ENCODE results near the gene CPNE7.
"Not testable (repeated sequence)": the region's sequence is repeated elsewhere in the genome, so short reads cannot be mapped to it uniquely, and the experiment has no call there.

Gene CPNE7

GRCh38 chr16:89564476-89565255 lies 10.9 kb upstream of the CPNE7 start:
- DNase-seq (ENCODE audit: low read depth, low spot score) = no peak
- H3K27ac ChIP-seq = peak overlapping the region; percentile 40

- DNase-seq (ENCODE audit: low read depth, low spot score) = no peak
- peak overlapping the region; percentile 40 for H3K27ac ChIP-seq
Measured at GRCh38 chr16:89565256-89565505, 10.4 kb upstream of the CPNE7 start.

GRCh38 chr16:89565506-89566372 lies 9.8 kb upstream of the CPNE7 start:
- peak; percentile 22 for DNase-seq (ENCODE audit: low read depth, low spot score)
- H3K27ac ChIP-seq = peak overlapping the region; percentile 40

- no peak overlapping the region for H3K27ac ChIP-seq
- no peak for DNase-seq (ENCODE audit: low read depth, low spot score)
Measured at GRCh38 chr16:89567656-89568594, 7.6 kb upstream of the CPNE7 start.

GRCh38 chr16:89569506-89570341 lies 5.8 kb upstream of the CPNE7 start:
- H3K27ac ChIP-seq = no peak overlapping the region
- no peak for DNase-seq (ENCODE audit: low read depth, low spot score)

GRCh38 chr16:89570342-89570923 lies 5.1 kb upstream of the CPNE7 start:
- no peak for DNase-seq (ENCODE audit: low read depth, low spot score)
- no peak overlapping the region for H3K27ac ChIP-seq

DNA sequence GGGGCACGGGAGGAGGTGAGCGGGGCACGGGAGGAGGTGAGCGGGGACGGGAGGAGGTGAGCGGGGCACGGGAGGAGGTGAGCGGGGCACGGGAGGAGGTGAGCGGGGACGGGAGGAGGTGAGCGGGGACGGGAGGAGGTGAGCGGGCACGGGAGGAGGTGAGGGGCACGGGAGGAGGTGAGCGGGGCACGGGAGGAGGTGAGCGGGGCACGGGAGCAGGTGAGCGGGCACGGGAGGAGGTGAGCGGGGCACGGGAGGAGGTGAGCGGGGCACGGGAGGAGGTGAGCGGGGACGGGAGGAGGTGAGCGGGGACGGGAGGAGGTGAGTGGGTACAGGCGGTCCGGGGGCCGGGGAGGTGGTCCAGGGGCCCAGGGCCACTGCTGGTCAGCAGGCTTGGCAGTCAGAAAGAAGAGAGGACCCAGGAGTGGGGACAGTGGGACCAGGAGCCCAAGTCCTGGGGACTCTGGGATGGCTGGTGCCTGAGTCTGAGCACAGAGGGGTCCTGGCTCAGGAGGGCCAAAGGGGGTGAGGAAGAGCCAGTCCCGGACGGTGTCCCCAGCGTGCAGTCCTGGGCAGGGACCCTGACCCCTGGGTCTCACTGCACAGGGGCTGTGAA lies 4.5 kb upstream of the CPNE7 start:
- DNase-seq (ENCODE audit: low read depth, low spot score); H3K27ac ChIP-seq: not testable (repeated sequence)

GRCh38 chr16:89571636-89572035 lies 3.9 kb upstream of the CPNE7 start:
- no peak for DNase-seq (ENCODE audit: low read depth, low spot score)
- no peak overlapping the region for H3K27ac ChIP-seq

GRCh38 chr16:89572073-89572484 lies 3.5 kb upstream of the CPNE7 start:
- DNase-seq (ENCODE audit: low read depth, low spot score) = no peak

DNA sequence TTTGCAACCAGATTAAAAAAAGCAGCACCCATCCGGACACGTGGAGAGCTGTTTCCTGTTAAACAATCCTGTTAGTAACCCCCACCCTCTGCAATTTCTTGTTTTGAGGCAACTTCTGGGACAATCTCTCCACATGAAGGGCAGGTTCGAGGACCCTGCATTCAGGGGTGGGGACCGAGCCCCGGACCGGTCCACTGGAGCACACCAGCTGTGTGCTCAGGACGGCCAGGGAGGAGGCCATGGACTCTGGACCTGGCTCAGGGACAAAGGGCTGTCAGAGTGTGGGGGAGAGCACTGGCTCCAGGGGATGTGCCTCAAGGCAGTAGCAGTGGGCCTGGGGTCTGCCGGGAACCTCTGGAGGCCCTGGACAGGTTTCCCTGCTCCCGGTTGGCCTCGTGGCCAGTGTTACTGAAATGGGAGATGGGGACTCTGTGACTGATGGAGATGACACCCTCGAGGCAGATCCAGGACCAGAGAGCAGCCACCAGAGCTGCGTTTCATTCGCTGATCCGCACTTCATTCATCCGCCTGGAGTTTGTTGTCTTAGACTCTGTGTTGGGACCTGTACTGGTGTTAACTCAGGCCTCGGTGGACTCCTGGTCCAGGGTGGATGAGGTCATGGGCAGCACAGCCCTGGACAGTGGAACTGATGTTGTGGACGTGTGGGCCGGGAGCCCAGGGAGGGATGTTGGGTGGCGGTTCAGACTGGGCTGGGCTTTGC lies 2.9 kb upstream of the CPNE7 start:
- no peak overlapping the region for H3K27ac ChIP-seq
- no peak for DNase-seq (ENCODE audit: low read depth, low spot score)

More at GRCh38 chr16:89572073-89572484, 3.5 kb upstream of the CPNE7 start:
- H3K27ac ChIP-seq = no peak overlapping the region

DNA sequence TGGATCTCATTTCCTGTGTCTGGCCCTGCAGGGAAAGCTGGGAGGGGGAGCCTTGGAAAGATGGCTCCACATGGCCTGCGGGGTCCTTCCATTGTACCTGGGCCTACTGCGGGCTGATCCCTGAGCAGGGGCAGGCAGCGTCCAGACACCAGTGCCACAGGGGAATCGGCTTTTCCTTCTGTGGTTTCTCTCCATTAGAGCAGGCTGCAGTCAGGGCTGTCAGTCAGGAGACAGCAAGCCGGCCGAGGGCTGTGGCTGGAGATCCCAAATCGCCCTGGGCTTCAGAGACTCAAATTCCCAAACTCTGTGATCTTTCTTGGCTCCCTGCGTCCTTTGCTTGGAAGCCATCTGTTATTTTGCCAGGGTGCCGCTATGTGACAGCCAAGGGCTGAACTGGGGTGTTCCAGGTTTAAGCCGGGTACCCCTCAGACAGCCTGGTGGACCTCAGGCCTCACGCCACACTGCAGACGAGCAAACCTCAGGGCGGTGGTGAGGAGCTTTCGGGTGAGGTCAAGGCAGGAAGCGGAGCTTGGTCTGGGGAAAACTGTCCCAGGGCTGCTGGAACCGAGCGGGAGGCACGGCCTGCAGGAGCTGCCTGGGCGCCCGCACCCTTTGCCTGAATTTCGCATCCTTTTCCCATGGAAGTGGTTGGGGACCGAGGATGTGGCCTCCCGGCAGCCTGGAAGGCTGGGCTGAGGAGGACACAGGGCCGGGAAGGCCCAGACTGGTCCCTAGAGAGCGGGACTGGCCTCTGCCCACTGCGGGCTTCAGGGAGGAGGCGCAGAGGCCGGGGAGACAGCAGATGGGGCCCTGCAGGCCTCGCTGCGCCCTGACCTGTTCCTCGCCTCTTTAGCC lies 1.5 kb upstream of the CPNE7 start:
- no peak for DNase-seq (ENCODE audit: low read depth, low spot score)
- H3K27ac ChIP-seq = no peak overlapping the region

DNA sequence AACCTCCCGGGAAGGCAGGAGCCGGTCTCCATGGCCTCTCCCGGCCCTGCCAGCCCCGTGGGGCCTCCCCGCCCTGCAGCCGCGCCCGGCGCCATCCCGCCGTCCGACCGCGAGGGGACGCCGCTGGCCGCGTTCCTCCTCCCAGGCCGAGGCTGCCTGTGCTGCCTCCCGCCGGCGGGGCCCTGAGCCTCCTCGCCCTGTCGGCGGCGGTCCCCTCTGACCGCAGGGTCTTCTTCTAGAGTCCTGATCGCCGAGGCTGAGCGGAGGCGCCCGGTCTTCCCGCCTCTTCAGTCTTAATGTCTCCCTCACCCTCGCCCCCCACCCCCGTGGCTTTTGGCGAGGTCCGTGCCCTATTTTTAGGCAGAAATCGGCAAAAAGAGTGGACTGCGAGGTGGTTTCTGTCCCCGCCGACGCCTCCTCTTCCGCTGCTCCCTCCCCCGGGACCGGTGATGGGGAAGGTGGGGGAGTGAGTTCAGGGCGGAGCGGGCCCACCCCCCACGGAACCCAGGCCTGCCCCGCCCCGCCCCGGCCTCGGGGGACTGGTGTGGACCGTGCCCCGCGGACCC lies 794 bp upstream of the CPNE7 start:
- H3K27ac ChIP-seq = no peak overlapping the region
- no peak for DNase-seq (ENCODE audit: low read depth, low spot score)

DNA sequence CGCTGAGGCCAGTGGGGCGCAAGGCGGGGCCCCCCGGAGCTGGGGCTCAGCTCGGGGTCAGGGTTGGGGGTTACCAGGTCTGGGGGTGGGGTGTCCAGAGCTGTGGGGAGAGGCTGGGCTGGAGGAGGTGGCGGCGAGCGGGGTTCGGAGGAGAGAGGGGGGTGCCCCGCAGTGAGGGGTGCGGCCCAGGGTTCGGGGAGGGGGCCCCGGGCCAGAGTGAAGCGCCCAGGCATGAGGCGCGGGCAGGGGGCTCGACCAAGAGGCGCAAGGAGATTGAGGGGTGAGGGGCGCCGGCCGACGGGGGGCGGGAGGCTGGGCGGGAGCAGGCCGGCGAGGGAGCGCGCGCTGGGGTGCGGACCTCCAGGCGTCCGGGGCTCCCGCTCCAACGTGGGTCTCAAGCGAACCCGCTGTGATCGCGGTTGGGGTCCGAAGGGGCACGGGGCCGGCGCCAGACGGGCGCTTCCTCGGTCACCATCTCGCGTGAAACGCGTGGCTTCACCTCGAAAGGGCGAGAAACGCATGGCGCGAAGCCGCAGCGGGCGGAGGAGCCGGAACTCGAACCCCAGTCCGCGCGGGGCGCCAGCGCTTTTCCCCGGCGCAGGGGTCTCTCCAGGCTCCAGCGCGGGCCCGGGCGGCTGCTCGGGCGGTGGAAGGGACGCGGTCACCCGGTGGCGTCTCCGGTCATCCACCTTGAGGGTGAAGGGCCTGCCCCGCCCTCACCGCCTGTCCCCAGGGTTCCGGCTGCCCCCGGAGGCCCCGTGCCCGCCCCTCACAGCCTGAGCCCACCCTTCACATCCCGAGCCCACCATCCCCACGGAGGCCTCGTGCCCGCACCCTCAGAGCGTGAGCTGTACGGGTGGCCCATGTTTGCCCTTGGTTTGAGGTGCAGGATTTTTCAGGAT lies 846 bp downstream of the CPNE7 start:
- H3K27ac ChIP-seq = no peak overlapping the region
- DNase-seq (ENCODE audit: low read depth, low spot score) = no peak

- no peak for DNase-seq (ENCODE audit: low read depth, low spot score)
- no peak overlapping the region for H3K27ac ChIP-seq
Measured at GRCh38 chr16:89577055-89577759, 1.6 kb downstream of the CPNE7 start.

DNA sequence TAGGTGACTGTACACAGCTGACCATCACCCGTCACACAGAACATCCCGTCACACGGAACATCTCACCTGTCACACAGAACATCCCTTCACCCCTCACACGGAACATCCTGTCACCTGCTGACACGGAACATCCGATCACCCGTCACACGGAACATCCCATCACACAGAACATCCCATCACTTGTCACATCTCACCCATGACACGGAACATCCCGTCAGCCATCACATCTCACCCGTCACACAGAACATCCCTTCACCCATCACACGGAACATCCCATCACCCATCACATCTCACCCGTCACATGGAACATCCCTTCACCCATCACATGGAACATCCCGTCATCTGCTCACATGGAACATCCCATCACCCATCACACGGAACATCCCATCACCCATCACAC lies 3.8 kb downstream of the CPNE7 start:
- no peak overlapping the region for H3K27ac ChIP-seq
- DNase-seq (ENCODE audit: low read depth, low spot score) = no peak

Data from epithelial cell of prostate (primary cell).